Keratinocyte (primary cell): Measurements from ENCODE around the gene TREH. TPM values are rescaled to one million over a fixed set of nuclear protein-coding genes. Genes with fewer than 3 reads are reported as not detected.

Experiments used
- DNase-seq: peaks from one replicate; pipeline ENCODE4 v3.0.0-alpha.2; 2011; ENCODE audit warnings: low read depth, missing footprints, low spot score
- FAIRE-seq: peaks from 2 replicates; lab custom pipeline; 2011; peaks lifted over from hg19 to GRCh38; lab: Jason Lieb, UNC
- H2AFZ ChIP-seq: 2 replicates; pipeline ENCODE4 v1.6.0; 2012; ENCODE audit warnings: low read length, control low read depth, inconsistent platforms; ENCODE audit not compliant: control insufficient read depth
- H3K27ac ChIP-seq: 2 replicates; pipeline ENCODE4 v1.5.1; 2011; ENCODE audit warnings: low read length; ENCODE audit not compliant: control insufficient read depth, insufficient read depth
- H3K27me3 ChIP-seq: 3 replicates; pipeline ENCODE4 v1.6.0; 2011; ENCODE audit warnings: low read length; ENCODE audit not compliant: control insufficient read depth, insufficient read depth; ENCODE audit errors: extremely low read depth
- H3K36me3 ChIP-seq, 2 experiments: 2 replicates in 1 of 2; 3 replicates in 1 of 2; pipeline ENCODE4 v1.5.1; 2011; ENCODE audit warnings: low read length in 2 of 2, mild to moderate bottlenecking in 1 of 2; ENCODE audit not compliant: control insufficient read depth in 2 of 2, insufficient read depth in 2 of 2; ENCODE audit errors: extremely low read depth in 1 of 2
- H3K4me1 ChIP-seq: 3 replicates; pipeline ENCODE4 v1.5.1; 2011; ENCODE audit warnings: low read length; ENCODE audit not compliant: control insufficient read depth, insufficient read depth; ENCODE audit errors: extremely low read depth
- H3K4me2 ChIP-seq: 3 replicates; pipeline ENCODE4 v1.6.0; 2011; ENCODE audit warnings: low read depth, low read length; ENCODE audit not compliant: control insufficient read depth, insufficient read depth; ENCODE audit errors: extremely low read depth
- H3K4me3 ChIP-seq, 3 experiments: fragments of 200-600 bp in 1 of 3; sonication (generic) in 1 of 3; 2 replicates in 2 of 3; 3 replicates in 1 of 3; pipeline ENCODE4 v1.5.1; 2011 to 2016; ENCODE audit warnings: low read length in 3 of 3, mild to moderate bottlenecking in 3 of 3, control low read depth in 2 of 3, inconsistent platforms in 1 of 3, low read depth in 1 of 3, mixed read lengths in 1 of 3, mixed run types in 1 of 3, moderate library complexity in 1 of 3; ENCODE audit not compliant: control insufficient read depth in 2 of 3, insufficient read depth in 2 of 3; ENCODE audit errors: extremely low read depth in 1 of 3
- H3K79me2 ChIP-seq: 2 replicates; pipeline ENCODE4 v1.6.0; 2012; ENCODE audit warnings: low read length; ENCODE audit not compliant: control insufficient read depth, insufficient read depth
- H3K9ac ChIP-seq: 3 replicates; pipeline ENCODE4 v1.6.0; 2011; ENCODE audit warnings: low read length; ENCODE audit not compliant: control insufficient read depth, insufficient read depth; ENCODE audit errors: extremely low read depth
- H3K9me1 ChIP-seq: 3 replicates; pipeline ENCODE4 v1.6.0; 2011; ENCODE audit warnings: low read length; ENCODE audit not compliant: control insufficient read depth, insufficient read depth; ENCODE audit errors: extremely low read depth
- H3K9me3 ChIP-seq: 2 replicates; pipeline ENCODE4 v1.5.1; 2012; ENCODE audit warnings: low read depth, low read length; ENCODE audit not compliant: control insufficient read depth
- H4K20me1 ChIP-seq: 3 replicates; pipeline ENCODE4 v1.6.0; 2011; ENCODE audit warnings: low read length; ENCODE audit not compliant: control insufficient read depth, insufficient read depth; ENCODE audit errors: extremely low read depth
- EZH2 ChIP-seq: IDR thresholded peaks from one replicate; pipeline ENCODE4 v1.6.1; 2012; ENCODE audit warnings: inconsistent platforms, mild to moderate bottlenecking, low read length, moderate library complexity
- dilution Hi-C: fragments of 300-500 bp; cut with MboI; formaldehyde crosslinking; loops from one replicate; pipeline ENCODE4 v1.7.0; 2020; ENCODE audit warnings: low sequenced_read_pairs; ENCODE audit not compliant: extremely low pct_ligation_motif_present
- polyA plus RNA-seq, 5 experiments: library from polyadenylated mRNA; depleted of rRNA in 3 of 5; stranded (reverse) in 3 of 5; stranded (forward) in 1 of 5; unstranded in 1 of 5; fragments of >200 nt; gene quantifications; 1 replicate in 1 of 5; 2 replicates in 3 of 5; 3 replicates in 1 of 5; pipeline versions ENCODE4 v1.2.1 to v1.2.3, GENCODE V29; 2011 to 2012; ENCODE audit warnings: missing spikeins in 2 of 5, low read depth in 1 of 5, low replicate concordance in 1 of 5
- TF ChIP-seq, protein P1 (sequence below), 3 experiments: IDR thresholded peaks in 1 of 3; conservative IDR thresholded peaks in 1 of 3; optimal IDR thresholded peaks in 1 of 3; 2 replicates in 2 of 3; 3 replicates in 1 of 3; pipeline versions ENCODE3 to v1.5.1; 2011; ENCODE audit warnings: low read length in 3 of 3, mild to moderate bottlenecking in 3 of 3, moderate library complexity in 2 of 3, control low read depth in 1 of 3, inconsistent platforms in 1 of 3; ENCODE audit not compliant: insufficient read depth in 2 of 3; ENCODE audit errors: extremely low read depth in 1 of 3

Gene TREH
- polyA plus RNA-seq, 1 donor (not counting 4 experiments of a cell fraction or from before 2014, with no cell fraction given): not detected

- DNase-seq: peak; percentile 95
These were observed 56.2 kb downstream of the TREH start for GRCh38 chr11:118623269-118623655.

GRCh38 chr11:118622376-118623268 lies 56.8 kb downstream of the TREH start:
- FAIRE-seq (no peak), DNase-seq (peak; percentile 92)
- Histone ChIP-seq H3K4me2 (peak overlapping the region; percentile 100), H3K79me2 (peaks cover 9% of the 10 kb centered on the region), H3K27me3 (no peaks in the 10 kb centered on the region), H3K4me3 (peak overlapping the region; percentile 72 to 96 (median 93)), H3K9me3 (no peaks in the 10 kb centered on the region), H3K9ac (peak overlapping the region; percentile 87), H3K4me1 (peaks cover 74% of the 10 kb centered on the region), H3K27ac (peak overlapping the region; percentile 81), H3K36me3 (peaks cover 8 to 13% of the 10 kb centered on the region in 2 experiments), H3K9me1 (no peaks in the 10 kb centered on the region), H2AFZ (no peak overlapping the region), H4K20me1 (no peaks in the 10 kb centered on the region)
- no peak for TF ChIP-seq EZH2
- dilution Hi-C loops: no loop called here

More at GRCh38 chr11:118623269-118623655, 56.2 kb downstream of the TREH start:
- peak; percentile 99 for FAIRE-seq
- Histone ChIP-seq H2AFZ (no peak overlapping the region), H3K36me3 (peaks cover 12 to 17% of the 10 kb centered on the region in 2 experiments), H4K20me1 (no peaks in the 10 kb centered on the region), H3K4me3 (peak overlapping the region; percentile 6 to 96 (median 93)), H3K27ac (peak overlapping the region; percentile 81), H3K27me3 (no peaks in the 10 kb centered on the region), H3K4me2 (peak overlapping the region; percentile 100), H3K4me1 (peaks cover 69% of the 10 kb centered on the region), H3K9me1 (no peaks in the 10 kb centered on the region), H3K9me3 (no peaks in the 10 kb centered on the region), H3K79me2 (peaks cover 9% of the 10 kb centered on the region), H3K9ac (peak overlapping the region; percentile 87)
- dilution Hi-C loops: no loop called here
- TF ChIP-seq, protein P1, sequence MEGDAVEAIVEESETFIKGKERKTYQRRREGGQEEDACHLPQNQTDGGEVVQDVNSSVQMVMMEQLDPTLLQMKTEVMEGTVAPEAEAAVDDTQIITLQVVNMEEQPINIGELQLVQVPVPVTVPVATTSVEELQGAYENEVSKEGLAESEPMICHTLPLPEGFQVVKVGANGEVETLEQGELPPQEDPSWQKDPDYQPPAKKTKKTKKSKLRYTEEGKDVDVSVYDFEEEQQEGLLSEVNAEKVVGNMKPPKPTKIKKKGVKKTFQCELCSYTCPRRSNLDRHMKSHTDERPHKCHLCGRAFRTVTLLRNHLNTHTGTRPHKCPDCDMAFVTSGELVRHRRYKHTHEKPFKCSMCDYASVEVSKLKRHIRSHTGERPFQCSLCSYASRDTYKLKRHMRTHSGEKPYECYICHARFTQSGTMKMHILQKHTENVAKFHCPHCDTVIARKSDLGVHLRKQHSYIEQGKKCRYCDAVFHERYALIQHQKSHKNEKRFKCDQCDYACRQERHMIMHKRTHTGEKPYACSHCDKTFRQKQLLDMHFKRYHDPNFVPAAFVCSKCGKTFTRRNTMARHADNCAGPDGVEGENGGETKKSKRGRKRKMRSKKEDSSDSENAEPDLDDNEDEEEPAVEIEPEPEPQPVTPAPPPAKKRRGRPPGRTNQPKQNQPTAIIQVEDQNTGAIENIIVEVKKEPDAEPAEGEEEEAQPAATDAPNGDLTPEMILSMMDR (optimal IDR thresholded peaks at IDR 0.05 in 1 of 3, IDR thresholded peaks at IDR 0.05 in 1 of 3, conservative IDR thresholded peaks at IDR 0.05 in 1 of 3; ENCODE audit: extremely low read depth in 1 of 3, insufficient read depth in 2 of 3, low read length in 3 of 3): no peak
- TF ChIP-seq EZH2: no peak
